Measurements from ENCODE around the gene ADORA1. TPM values are rescaled to one million over a fixed set of nuclear protein-coding genes. Genes with fewer than 3 reads are reported as not detected.

ADORA1 gene
- total and polyA plus RNA-seq, 2 donors (not counting 3 experiments of a cell fraction or from before 2014, with no cell fraction given), result 0.15 TPM; not detected in 1

DNA sequence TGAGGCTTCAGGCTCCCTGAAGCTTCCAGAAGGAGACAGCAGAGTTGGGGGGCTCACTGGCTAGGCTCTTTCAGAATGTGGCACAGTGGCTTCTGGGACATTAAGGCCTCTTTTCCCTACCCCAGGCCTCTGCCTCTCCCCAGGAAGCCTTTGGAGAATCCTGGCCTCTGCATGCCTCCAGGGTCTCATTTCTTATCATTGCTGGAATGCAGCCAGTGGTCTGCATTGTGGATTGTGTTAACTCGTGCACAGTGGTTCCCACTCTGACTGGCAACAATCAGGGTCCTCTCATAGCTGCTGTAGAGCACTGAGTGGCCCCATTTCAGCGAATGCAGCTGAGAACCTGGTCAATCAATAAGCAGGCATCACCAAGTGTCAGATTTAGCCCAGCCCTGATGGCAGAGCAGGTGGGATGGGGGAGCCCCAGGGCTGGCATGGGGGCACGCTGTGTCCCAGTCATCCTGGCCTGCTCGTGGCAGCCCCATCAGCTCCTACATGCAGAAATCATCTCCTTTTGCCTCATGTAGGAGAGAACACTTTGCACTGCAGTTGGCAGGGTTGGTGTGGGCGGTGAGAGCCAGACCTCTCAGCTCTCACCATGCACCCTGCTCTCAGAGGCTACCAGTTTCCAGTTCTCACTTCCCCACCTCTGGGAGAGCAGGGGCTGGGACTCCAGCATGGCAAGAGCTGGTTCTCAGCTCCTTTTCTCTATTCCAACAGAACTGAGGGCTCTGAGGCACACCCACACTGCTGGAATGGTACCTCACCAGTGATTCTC lies 13.4 kb downstream of the ADORA1 start:
- DNase-seq (ENCODE audit: low read depth, low spot score) (no peak), FAIRE-seq (no peak)
- Histone ChIP-seq H4K20me1 (replicated peaks; ENCODE audit: control insufficient read depth, extremely low read depth, insufficient read depth, low read length) (no peaks in the 10 kb centered on the region), H3K9ac (replicated peaks; ENCODE audit: extremely low read depth, insufficient read depth, low read length) (no peak overlapping the region), H3K27me3 (ENCODE audit: control insufficient read depth in 2 of 2, insufficient read depth in 2 of 2, low read length in 2 of 2) (peaks cover 10 to 20% of the 10 kb centered on the region in 2 experiments), H3K9me3 (replicated peaks; ENCODE audit: control insufficient read depth, insufficient read depth, low read length) (no peaks in the 10 kb centered on the region), H3K27ac (ENCODE audit: insufficient read depth, low read depth, low read length) (no peak overlapping the region), H3K79me2 (ENCODE audit: control insufficient read depth, insufficient read depth, low read length) (no peaks in the 10 kb centered on the region), H3K4me1 (ENCODE audit: control insufficient read depth, extremely low read depth, insufficient read depth, low read length) (no peaks in the 10 kb centered on the region), H3K9me1 (replicated peaks; ENCODE audit: control insufficient read depth, extremely low read depth, insufficient read depth, low read length) (no peaks in the 10 kb centered on the region), H2AFZ (ENCODE audit: low read depth, low read length) (no peak overlapping the region), H3K36me3 (ENCODE audit: control insufficient read depth in 2 of 2, extremely low read depth in 1 of 2, insufficient read depth in 2 of 2, low read length in 2 of 2) (no peaks in the 10 kb centered on the region), H3K4me2 (ENCODE audit: insufficient read depth, low read length) (no peak overlapping the region), H3K4me3 (replicated peaks in 1 of 3; ENCODE audit: insufficient read depth in 1 of 3, low read depth in 1 of 3, low read length in 3 of 3) (no peak overlapping the region)
- CTCF ChIA-PET, result interaction anchor here (0.7 to 2.2 kb wide), 7 partner anchors 12 to 108 kb away, joined by 3 to 11 read pairs (median 3); partner anchors contain the start of gene ADORA1
- TF ChIP-seq, protein P1, sequence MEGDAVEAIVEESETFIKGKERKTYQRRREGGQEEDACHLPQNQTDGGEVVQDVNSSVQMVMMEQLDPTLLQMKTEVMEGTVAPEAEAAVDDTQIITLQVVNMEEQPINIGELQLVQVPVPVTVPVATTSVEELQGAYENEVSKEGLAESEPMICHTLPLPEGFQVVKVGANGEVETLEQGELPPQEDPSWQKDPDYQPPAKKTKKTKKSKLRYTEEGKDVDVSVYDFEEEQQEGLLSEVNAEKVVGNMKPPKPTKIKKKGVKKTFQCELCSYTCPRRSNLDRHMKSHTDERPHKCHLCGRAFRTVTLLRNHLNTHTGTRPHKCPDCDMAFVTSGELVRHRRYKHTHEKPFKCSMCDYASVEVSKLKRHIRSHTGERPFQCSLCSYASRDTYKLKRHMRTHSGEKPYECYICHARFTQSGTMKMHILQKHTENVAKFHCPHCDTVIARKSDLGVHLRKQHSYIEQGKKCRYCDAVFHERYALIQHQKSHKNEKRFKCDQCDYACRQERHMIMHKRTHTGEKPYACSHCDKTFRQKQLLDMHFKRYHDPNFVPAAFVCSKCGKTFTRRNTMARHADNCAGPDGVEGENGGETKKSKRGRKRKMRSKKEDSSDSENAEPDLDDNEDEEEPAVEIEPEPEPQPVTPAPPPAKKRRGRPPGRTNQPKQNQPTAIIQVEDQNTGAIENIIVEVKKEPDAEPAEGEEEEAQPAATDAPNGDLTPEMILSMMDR (IDR thresholded peaks at IDR 0.05; ENCODE audit: extremely low read depth in 1 of 2, insufficient read depth in 1 of 2, low read depth in 1 of 2, low read length in 2 of 2), result no peak
- TF ChIP-seq JUN (IDR thresholded peaks at IDR 0.05; ENCODE audit: borderline replicate concordance, insufficient read depth, insufficient read length, low read depth), result no peak
- TF ChIP-seq POLR2AphosphoS5 (IDR thresholded peaks at IDR 0.05; ENCODE audit: insufficient read depth, low read depth, low read length), result no peak
- TF ChIP-seq MYC (IDR thresholded peaks at IDR 0.05; ENCODE audit: low read depth, low read length), result no peak
- no TSS peak for BruUV-seq (replicated peaks)
- POLR2A ChIA-PET, result no interaction called here
- dilution Hi-C loops (cut with MboI; ENCODE audit: extremely low pct_ligation_motif_present, low sequenced_read_pairs) (no loop called here), intact Hi-C loops (cut with micrococcal nuclease) (no loop called here)
